Activated CD8-positive, alpha-beta T cell treated with anti-CD3 and anti-CD28 coated beads for 36 hours (primary cell): ENCODE measurements around the gene CCDC183. TPM values are rescaled to one million over a fixed set of nuclear protein-coding genes. Genes with fewer than 3 reads are reported as not detected.
"Not testable (repeated sequence)": the region's sequence is repeated elsewhere in the genome, so short reads cannot be mapped to it uniquely, and the experiment has no call there.

ENCODE experiments used
- ATAC-seq: fragments of 200-7000 bp; cut with Tn5 transposase; one replicate; pipeline ENCODE4 v1.10.0; 2021; ENCODE audit warnings: mild to moderate bottlenecking, moderate library complexity
- CTCF ChIA-PET: fragments of 350-600 bp; sonication (Branson Sonifier 250); formaldehyde crosslinking; loops from one replicate; lab custom pipeline; 2021; ENCODE audit warnings: antibody characterized with exemption; lab: Charles Lee
- POLR2A ChIA-PET: fragments of 350-600 bp; sonication (Branson Sonifier 250); formaldehyde crosslinking; loops from one replicate; lab custom pipeline; 2021; ENCODE audit warnings: antibody characterized with exemption; lab: Charles Lee
- DNase-seq: peaks from one replicate; pipeline ENCODE4 v3.0.0-alpha.2; 2020
- H3K27ac Mint-ChIP-seq: one replicate; pipeline ENCODE4 v1.8.0; 2021; ENCODE audit warnings: mild to moderate bottlenecking, mixed read lengths
- H3K27me3 Mint-ChIP-seq: one replicate; pipeline ENCODE4 v1.8.0; 2021; ENCODE audit warnings: mixed read lengths
- H3K36me3 Mint-ChIP-seq: one replicate; pipeline ENCODE4 v1.8.0; 2021; ENCODE audit warnings: low read depth, mixed read lengths
- H3K4me1 Mint-ChIP-seq: one replicate; pipeline ENCODE4 v1.8.0; 2021; ENCODE audit warnings: low read depth, mixed read lengths
- H3K4me3 Mint-ChIP-seq: one replicate; pipeline ENCODE4 v1.8.0; 2021; ENCODE audit warnings: mild to moderate bottlenecking, moderate library complexity, mixed read lengths
- H3K9me3 Mint-ChIP-seq: one replicate; pipeline ENCODE4 v1.8.0; 2021; ENCODE audit warnings: mixed read lengths
- CTCF ChIP-seq: fragments of 200-600 bp; IDR thresholded peaks from one replicate; pipeline ENCODE4 v1.8.0; 2022; ENCODE audit warnings: antibody characterized with exemption, mild to moderate bottlenecking
- intact Hi-C: fragments of 100-400 bp; cut with micrococcal nuclease; formaldehyde crosslinking; loops from one replicate; pipeline ENCODE4 v1.10.0; 2022
- total RNA-seq, 2 experiments: library from RNA; stranded (reverse); gene quantifications; one replicate each; pipeline ENCODE4 v1.2.3, GENCODE V29; 2021

Gene CCDC183
- total RNA-seq, 2 experiments from 2014 or later = 0.20 to 0.34 TPM

DNA sequence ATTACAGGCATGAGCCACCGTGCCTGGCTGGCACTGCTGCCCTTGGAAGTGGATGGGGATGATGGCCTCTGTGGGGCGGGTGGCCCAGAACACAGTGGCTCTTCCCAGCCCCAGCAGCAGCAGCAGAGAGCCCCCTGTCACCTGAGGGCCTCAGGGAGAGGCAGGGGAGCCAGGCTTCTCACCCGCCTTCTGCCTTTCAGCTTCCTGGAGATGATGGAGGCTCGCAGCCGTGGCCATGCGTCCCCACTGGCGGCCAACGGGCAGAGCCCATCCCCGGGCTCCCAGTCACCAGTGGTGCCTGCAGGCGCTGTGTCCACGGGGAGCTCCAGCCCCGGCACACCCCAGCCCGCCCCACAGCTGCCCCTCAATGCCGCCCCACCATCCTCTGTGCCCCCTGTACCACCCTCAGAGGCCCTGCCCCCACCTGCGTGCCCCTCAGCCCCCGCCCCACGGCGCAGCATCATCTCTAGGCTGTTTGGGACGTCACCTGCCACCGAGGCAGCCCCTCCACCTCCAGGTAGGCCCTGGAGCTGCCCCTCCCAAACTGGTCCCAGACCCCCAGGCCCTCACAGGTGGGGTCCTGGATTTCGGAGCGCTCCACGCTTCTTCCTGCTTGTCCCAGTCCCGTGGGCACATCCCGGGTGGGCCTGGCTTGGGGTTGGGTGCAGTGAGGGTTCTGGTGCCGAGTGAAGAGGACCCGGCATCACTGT, 41.2 kb downstream of the CCDC183 start:
- DNase-seq (no peak), ATAC-seq (no peak)
- Mint-ChIP-seq H3K36me3 (peaks cover 2% of the 10 kb centered on the region), H3K4me1 (peaks cover 5% of the 10 kb centered on the region), H3K27ac (no peak overlapping the region), H3K4me3 (no peak overlapping the region), H3K9me3 (no peaks in the 10 kb centered on the region), H3K27me3 (no peaks in the 10 kb centered on the region)
- POLR2A ChIA-PET = no interaction called here
- TF ChIP-seq CTCF = no peak
- CTCF ChIA-PET = no interaction called here
- intact Hi-C loops = no loop called here

GRCh38 chr9:136837856-136838277, 41.7 kb downstream of the CCDC183 start:
- H3K4me1 Mint-ChIP-seq, H3K9me3 Mint-ChIP-seq, intact Hi-C loops, CTCF ChIA-PET, DNase-seq, H3K27ac Mint-ChIP-seq, ATAC-seq, H3K36me3 Mint-ChIP-seq, H3K4me3 Mint-ChIP-seq, H3K27me3 Mint-ChIP-seq: not testable (repeated sequence)
- POLR2A ChIA-PET = interaction anchor here (1.1 to 1.6 kb wide), 2 partner anchors 15 to 51 kb away, joined by 3 read pairs; no protein-coding TSS in a partner anchor

- intact Hi-C loops = no loop called here
- Mint-ChIP-seq H3K4me3 (no peak overlapping the region), H3K36me3 (peaks cover 2% of the 10 kb centered on the region), H3K27ac (no peak overlapping the region), H3K4me1 (peaks cover 10% of the 10 kb centered on the region), H3K27me3 (no peaks in the 10 kb centered on the region), H3K9me3 (no peaks in the 10 kb centered on the region)
- no peak for TF ChIP-seq CTCF
- ChIA-PET CTCF (no interaction called here), POLR2A (interaction anchor here (1.1 to 1.6 kb wide), 2 partner anchors 16 to 51 kb away, joined by 3 read pairs; no protein-coding TSS in a partner anchor)
- DNase-seq = no peak
- no peak for ATAC-seq
Measured at GRCh38 chr9:136838314-136839228, 42.4 kb downstream of the CCDC183 start.

DNA sequence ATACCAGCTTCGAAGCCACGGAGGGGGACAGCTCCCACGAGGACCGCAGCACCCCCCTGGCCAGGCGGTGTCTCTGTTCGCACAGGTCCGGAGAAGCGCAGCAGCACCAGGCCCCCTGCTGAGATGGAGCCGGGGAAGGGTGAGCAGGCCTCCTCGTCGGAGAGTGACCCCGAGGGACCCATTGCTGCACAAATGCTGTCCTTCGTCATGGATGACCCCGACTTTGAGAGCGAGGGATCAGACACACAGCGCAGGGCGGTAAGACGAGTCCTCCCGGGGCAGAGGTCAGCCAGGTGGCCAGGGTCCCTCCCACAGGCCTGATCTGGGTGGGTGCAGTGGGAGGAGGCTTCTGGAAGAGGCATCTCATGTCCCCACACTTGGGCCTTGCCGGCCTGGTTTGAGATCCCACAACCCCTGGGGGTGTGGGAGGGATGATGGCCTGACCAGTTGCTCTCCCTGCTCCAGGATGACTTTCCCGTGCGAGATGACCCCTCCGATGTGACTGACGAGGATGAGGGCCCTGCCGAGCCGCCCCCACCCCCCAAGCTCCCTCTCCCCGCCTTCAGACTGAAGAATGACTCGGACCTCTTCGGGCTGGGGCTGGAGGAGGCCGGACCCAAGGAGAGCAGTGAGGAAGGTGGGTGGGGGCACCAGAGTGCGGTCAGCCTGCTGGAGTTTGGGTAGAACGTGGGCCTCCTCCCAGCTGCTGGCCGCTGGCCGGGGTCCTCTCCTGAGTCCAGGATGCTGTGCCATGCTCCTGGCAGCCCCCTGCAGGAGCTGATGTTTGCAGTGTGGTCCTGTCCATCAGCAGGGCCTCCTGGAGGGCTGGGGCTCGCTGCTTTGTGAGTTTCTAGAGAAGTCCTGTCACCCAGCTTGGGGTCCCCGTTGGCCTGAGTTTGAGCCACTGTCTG, 43.3 kb downstream of the CCDC183 start:
- Mint-ChIP-seq H3K27me3 (peaks cover 2% of the 10 kb centered on the region), H3K4me1 (peaks cover 12% of the 10 kb centered on the region), H3K4me3 (no peak overlapping the region), H3K9me3 (no peaks in the 10 kb centered on the region), H3K36me3 (peaks cover 2% of the 10 kb centered on the region), H3K27ac (no peak overlapping the region)
- ATAC-seq = no peak
- no peak for DNase-seq
- POLR2A ChIA-PET = interaction anchor here (1.0 to 1.6 kb wide), 2 partner anchors 7 to 17 kb away, joined by 3 read pairs; no protein-coding TSS in a partner anchor
- no peak for TF ChIP-seq CTCF
- intact Hi-C loops = loop anchor here (5.0 kb wide), 1 partner anchor 52 kb away; no protein-coding TSS in a partner anchor
- CTCF ChIA-PET = interaction anchor here (1.1 kb wide), 1 partner anchor 47 kb away, joined by 4 read pairs; no protein-coding TSS in a partner anchor
